Tibial nerve (tissue), 4 donors: ENCODE results near the gene PDE4A.

Source experiments
- CTCF ChIP-seq, 5 experiments: fragments of 200-600 bp in 3 of 5; fragments of 450-650 bp in 2 of 5; sonication (generic) in 3 of 5; IDR thresholded peaks; one replicate each; pipeline ENCODE4 v1.5.1; 2016 to 2019; ENCODE audit warnings: antibody characterized with exemption in 5 of 5, mild to moderate bottlenecking in 3 of 5, moderate library complexity in 2 of 5
- EP300 ChIP-seq, 2 donors: sonication (generic); formaldehyde crosslinking; IDR thresholded peaks; one replicate each; pipeline ENCODE4 v1.6.1; 2017; ENCODE audit warnings: antibody characterized with exemption in 2 of 2, mild to moderate bottlenecking in 1 of 2
- POLR2A ChIP-seq, 2 donors: fragments of 450-650 bp; IDR thresholded peaks; one replicate each; pipeline ENCODE4 v1.6.1; 2017; ENCODE audit warnings: antibody characterized with exemption in 2 of 2, mild to moderate bottlenecking in 2 of 2, moderate library complexity in 2 of 2

- TF ChIP-seq POLR2A (IDR thresholded peaks at IDR 0.05) (no peak), CTCF (IDR thresholded peaks at IDR 0.05) (no peak), EP300 (IDR thresholded peaks at IDR 0.05) (no peak)
These were observed 79.4 kb downstream of the PDE4A start for GRCh38 chr19:10499550-10500246.
